OCI-LY7 (cell line): ENCODE measurements around the gene METTL24. TPM values are rescaled to one million over a fixed set of nuclear protein-coding genes. Genes with fewer than 3 reads are reported as not detected.
A peak's percentile ranks its signal among the peaks of the same experiment; 100 is the strongest.

ENCODE experiments used
- Bru-seq: library from RNA; stranded (reverse); fragments of 400-500 nt; gene quantifications from one replicate; lab custom pipeline; 2021; lab: Mats Ljungman, UMichigan
- BruChase-seq, 2 experiments: library from RNA; stranded (reverse); fragments of 400-500 nt; gene quantifications; one replicate each; lab custom pipeline; 2021; lab: Mats Ljungman, UMichigan
- BruUV-seq: library from RNA; stranded (reverse); fragments of 400-500 nt; replicated peaks from 2 replicates; lab custom pipeline; 2021; lab: Mats Ljungman, UMichigan
- CTCF ChIA-PET: fragments of 300-600 bp; sonication (Branson Sonifier 250); formaldehyde crosslinking; loops from one replicate; lab custom pipeline; 2022; ENCODE audit warnings: antibody characterized with exemption; ENCODE audit not compliant: unreplicated experiment; lab: Charles Lee
- POLR2A ChIA-PET: fragments of 300-600 bp; sonication (Branson Sonifier 250); formaldehyde crosslinking; loops from one replicate; lab custom pipeline; 2022; ENCODE audit warnings: antibody characterized with exemption; lab: Charles Lee
- DNase-seq: peaks from one replicate; pipeline ENCODE4 v3.0.0-alpha.2; 2015; ENCODE audit warnings: low spot score
- H2AFZ ChIP-seq: fragments of 200-600 bp; sonication (generic), shearing (Covaris generic); 2 replicates; pipeline ENCODE4 v1.6.1; 2014; ENCODE audit warnings: mild to moderate bottlenecking, antibody characterized with exemption, low read length, moderate library complexity
- H3K27ac ChIP-seq: fragments of 200-600 bp; sonication (generic); 2 replicates; pipeline ENCODE4 v1.5.1; 2014; ENCODE audit warnings: mixed run types, low read depth, mild to moderate bottlenecking, moderate library complexity, low read length, inconsistent platforms; ENCODE audit not compliant: poor library complexity, severe bottlenecking
- H3K36me3 ChIP-seq: fragments of 200-600 bp; sonication (generic); 2 replicates; pipeline ENCODE4 v1.6.1; 2014; ENCODE audit warnings: mild to moderate bottlenecking, antibody characterized with exemption, low read length, moderate library complexity, mixed read lengths; ENCODE audit not compliant: insufficient read depth
- H3K4me1 ChIP-seq: fragments of 200-600 bp; sonication (generic); 2 replicates; pipeline ENCODE4 v1.5.1; 2014; ENCODE audit warnings: mild to moderate bottlenecking, low read length; ENCODE audit not compliant: insufficient read depth, poor library complexity, severe bottlenecking
- H3K4me2 ChIP-seq: fragments of 200-600 bp; sonication (generic); 2 replicates; pipeline ENCODE4 v1.6.1; 2014; ENCODE audit warnings: mild to moderate bottlenecking, low read length
- H3K4me3 ChIP-seq: fragments of 200-600 bp; sonication (generic); 2 replicates; pipeline ENCODE4 v1.5.1; 2014; ENCODE audit warnings: mild to moderate bottlenecking, low read depth, low read length; ENCODE audit not compliant: poor library complexity, severe bottlenecking
- H3K79me2 ChIP-seq: fragments of 200-600 bp; sonication (generic); 2 replicates; pipeline ENCODE4 v1.6.1; 2016; ENCODE audit warnings: low read depth, mild to moderate bottlenecking, low read length, moderate library complexity, mixed read lengths; ENCODE audit not compliant: insufficient read depth
- H3K9me2 ChIP-seq: fragments of 200-600 bp; sonication (generic); 2 replicates; pipeline ENCODE4 v1.6.1; 2016; ENCODE audit warnings: mild to moderate bottlenecking, low read length, mixed read lengths; ENCODE audit not compliant: insufficient read depth
- H3K9me3 ChIP-seq: fragments of 200-600 bp; sonication (generic); 2 replicates; pipeline ENCODE4 v1.6.1; 2014; ENCODE audit warnings: mild to moderate bottlenecking, mixed run types, low read length, mixed read lengths
- H4K20me1 ChIP-seq: fragments of 200-600 bp; sonication (generic); 2 replicates; pipeline ENCODE4 v1.6.1; 2014; ENCODE audit warnings: mild to moderate bottlenecking, antibody characterized with exemption, low read length, moderate library complexity, mixed read lengths; ENCODE audit not compliant: insufficient read depth
- CTCF ChIP-seq: fragments of 200-600 bp; sonication (generic); conservative IDR thresholded peaks from 2 replicates; pipeline ENCODE4 v1.5.1; 2014; ENCODE audit warnings: mild to moderate bottlenecking, antibody characterized with exemption, low read length, moderate library complexity, mixed read lengths
- EZH2phosphoT487 ChIP-seq: fragments of 200-600 bp; sonication (generic); IDR thresholded peaks from 2 replicates; pipeline ENCODE4 v1.6.1; 2018; ENCODE audit warnings: low read depth, borderline replicate concordance, mild to moderate bottlenecking, mixed run types, antibody characterized with exemption, low read length, moderate library complexity, mixed read lengths
- intact Hi-C: fragments of 100-400 bp; cut with micrococcal nuclease; formaldehyde crosslinking; loops from one replicate; pipeline ENCODE4 v1.10.0; 2022; ENCODE audit not compliant: unreplicated experiment
- long read RNA-seq: library from polyadenylated mRNA; stranded (forward); transcript quantifications from one replicate; pipeline ENCODE4 v2.0.0, GENCODE V29; 2022
- total RNA-seq, 2 experiments: library from RNA; depleted of rRNA in 1 of 2; stranded (reverse); fragments of >200 nt in 1 of 2; shearing (Covaris generic) in 1 of 2; gene quantifications; 2 replicates each; pipeline ENCODE4 v1.2.3, GENCODE V29; 2014 to 2022

Gene METTL24, protein sequence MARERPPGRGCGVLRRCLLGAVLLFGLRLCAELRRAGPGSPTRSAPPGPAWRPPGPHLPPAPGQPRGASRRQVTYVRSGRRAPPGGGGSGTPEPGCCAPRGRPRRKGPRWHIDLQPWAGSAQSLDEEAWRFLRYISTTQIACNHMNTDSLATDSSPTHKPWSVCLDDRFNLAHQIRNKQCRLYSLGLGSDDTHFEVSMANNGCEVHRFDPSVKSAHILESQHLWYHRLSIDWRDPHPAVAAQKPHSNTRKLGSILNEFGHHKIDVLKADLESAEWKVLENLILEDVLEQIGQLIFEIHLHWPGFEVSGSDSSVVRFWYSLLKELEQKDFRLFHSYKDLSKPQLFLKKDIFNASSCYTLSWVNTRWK
- total RNA-seq (2014; rRNA removed; shearing (Covaris generic)): not detected in 2 replicates
- not detected in 2 replicates for total RNA-seq (2022)
- Bru-seq, nascent RNA: percentile 3 among the genes with signal in this experiment
- not detected for BruChase-seq, experiment 1, labeled RNA remaining after a 6-hour chase
- percentile 2 among the genes with signal in this experiment for BruChase-seq, experiment 2, labeled RNA remaining after a 2-hour chase
- long read RNA-seq: 0 reads

- Histone ChIP-seq H3K36me3 (no peaks in the 10 kb centered on the region), H3K9me2 (no peaks in the 10 kb centered on the region), H3K27ac (no peak within 1 kb of the TSS), H3K4me1 (no peaks in the 10 kb centered on the region), H3K9me3 (no peaks in the 10 kb centered on the region), H3K79me2 (no peaks in the 10 kb centered on the region), H3K4me3 (no peak within 1 kb of the TSS), H2AFZ (no peak within 1 kb of the TSS), H4K20me1 (no peaks in the 10 kb centered on the region), H3K4me2 (no peak within 1 kb of the TSS)
- intact Hi-C loops: no loop called here
- no peak for DNase-seq
- TF ChIP-seq CTCF (no peak), EZH2phosphoT487 (no peak)
- no TSS peak for BruUV-seq
- ChIA-PET POLR2A (no interaction called here), CTCF (no interaction called here)
Measured at GRCh38 chr6:110357664-110358552, at the start of gene METTL24. TSS of gene METTL24 (minus strand) at chr6:110358349. CDS start at chr6:110358272, 77 bp downstream.

- H3K4me1 ChIP-seq: no peaks in the 10 kb centered on the region
- no peaks in the 10 kb centered on the region for H3K36me3 ChIP-seq
- H2AFZ ChIP-seq: no peak overlapping the region
- TF ChIP-seq EZH2phosphoT487 (no peak), CTCF (no peak)
- no peaks in the 10 kb centered on the region for H3K79me2 ChIP-seq
- CTCF ChIA-PET: no interaction called here
- no peak for DNase-seq
- H3K27ac ChIP-seq: no peak overlapping the region
- H3K4me3 ChIP-seq: no peak overlapping the region
- no TSS peak for BruUV-seq
- H3K9me2 ChIP-seq: no peaks in the 10 kb centered on the region
- intact Hi-C loops: no loop called here
- no peak overlapping the region for H3K4me2 ChIP-seq
- H3K9me3 ChIP-seq: no peaks in the 10 kb centered on the region
- no peaks in the 10 kb centered on the region for H4K20me1 ChIP-seq
- POLR2A ChIA-PET: interaction anchor here (1.1 kb wide), 1 partner anchor 28 kb away, joined by 3 read pairs; no protein-coding TSS in a partner anchor
Measured at GRCh38 chr6:110404607-110405006, 46.5 kb upstream of the METTL24 start.
